AG09319 (cell line): ENCODE results near the gene C2.

ENCODE experiments used
- DNase-seq: peaks from one replicate; pipeline ENCODE4 v3.0.0-alpha.2; 2010; ENCODE audit warnings: low read depth; ENCODE audit errors: extremely low read depth
- TF ChIP-seq, protein P1 (sequence below): IDR thresholded peaks from 2 replicates; pipeline ENCODE4 v1.5.1; 2011; ENCODE audit warnings: low read depth, mild to moderate bottlenecking, inconsistent platforms, low read length, moderate library complexity

C2 gene

DNA sequence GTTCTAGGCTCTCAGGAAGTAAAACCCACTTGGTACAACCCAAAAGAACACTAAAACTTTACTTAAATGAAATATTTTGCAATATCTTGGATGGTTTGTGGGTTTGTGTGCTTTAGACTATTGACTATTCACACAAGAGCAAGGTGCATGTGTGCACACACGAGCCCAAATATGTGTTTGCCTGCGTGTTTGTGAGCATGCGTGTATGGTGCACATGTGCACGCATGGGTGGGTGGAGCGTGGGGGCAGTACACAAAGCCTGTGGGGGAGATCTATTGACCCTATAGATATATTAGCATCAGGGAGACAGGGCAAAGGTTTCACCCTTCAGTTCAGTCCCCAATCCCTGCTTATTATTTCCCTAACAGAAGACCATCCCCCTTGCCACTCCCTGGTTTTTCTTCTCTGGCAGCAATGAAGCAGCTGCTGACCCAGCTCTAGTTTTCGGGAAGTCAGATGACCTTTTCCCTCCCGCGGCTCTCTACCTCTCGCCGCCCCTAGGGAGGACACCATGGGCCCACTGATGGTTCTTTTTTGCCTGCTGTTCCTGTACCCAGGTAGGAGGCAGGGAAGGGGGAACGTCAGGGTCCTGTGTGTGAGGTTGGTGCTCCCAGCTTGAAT is at the start of gene C2:
Gene C2, plus strand, starts transcription at position 476 of the 621 bp plus-strand sequence. Its CDS starts 36 bp downstream, at position 512.
- TF ChIP-seq, protein P1, sequence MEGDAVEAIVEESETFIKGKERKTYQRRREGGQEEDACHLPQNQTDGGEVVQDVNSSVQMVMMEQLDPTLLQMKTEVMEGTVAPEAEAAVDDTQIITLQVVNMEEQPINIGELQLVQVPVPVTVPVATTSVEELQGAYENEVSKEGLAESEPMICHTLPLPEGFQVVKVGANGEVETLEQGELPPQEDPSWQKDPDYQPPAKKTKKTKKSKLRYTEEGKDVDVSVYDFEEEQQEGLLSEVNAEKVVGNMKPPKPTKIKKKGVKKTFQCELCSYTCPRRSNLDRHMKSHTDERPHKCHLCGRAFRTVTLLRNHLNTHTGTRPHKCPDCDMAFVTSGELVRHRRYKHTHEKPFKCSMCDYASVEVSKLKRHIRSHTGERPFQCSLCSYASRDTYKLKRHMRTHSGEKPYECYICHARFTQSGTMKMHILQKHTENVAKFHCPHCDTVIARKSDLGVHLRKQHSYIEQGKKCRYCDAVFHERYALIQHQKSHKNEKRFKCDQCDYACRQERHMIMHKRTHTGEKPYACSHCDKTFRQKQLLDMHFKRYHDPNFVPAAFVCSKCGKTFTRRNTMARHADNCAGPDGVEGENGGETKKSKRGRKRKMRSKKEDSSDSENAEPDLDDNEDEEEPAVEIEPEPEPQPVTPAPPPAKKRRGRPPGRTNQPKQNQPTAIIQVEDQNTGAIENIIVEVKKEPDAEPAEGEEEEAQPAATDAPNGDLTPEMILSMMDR: no peak
- DNase-seq: no peak

DNA sequence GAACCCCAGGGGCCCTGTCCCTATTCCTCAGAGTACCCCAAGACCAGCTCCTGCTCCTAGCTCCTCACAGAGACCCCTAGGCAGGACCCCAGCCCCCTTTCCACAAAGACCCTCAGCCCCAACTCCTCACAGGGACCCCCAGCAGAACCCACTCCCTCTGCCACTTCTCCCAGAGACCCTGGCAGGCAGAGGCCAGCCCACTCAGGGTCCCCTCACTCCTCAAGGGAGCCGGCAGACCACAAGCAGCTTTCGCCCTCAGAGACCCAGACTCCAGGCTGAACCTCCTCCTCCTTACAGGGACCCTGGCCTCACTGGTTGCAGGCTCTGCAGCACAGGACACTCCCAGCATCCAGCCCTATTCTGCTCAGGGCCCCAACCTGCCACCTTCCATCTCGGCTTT is 49.3 kb upstream of the C2 start:
- TF ChIP-seq, protein P1: no peak
- no peak for DNase-seq

DNA sequence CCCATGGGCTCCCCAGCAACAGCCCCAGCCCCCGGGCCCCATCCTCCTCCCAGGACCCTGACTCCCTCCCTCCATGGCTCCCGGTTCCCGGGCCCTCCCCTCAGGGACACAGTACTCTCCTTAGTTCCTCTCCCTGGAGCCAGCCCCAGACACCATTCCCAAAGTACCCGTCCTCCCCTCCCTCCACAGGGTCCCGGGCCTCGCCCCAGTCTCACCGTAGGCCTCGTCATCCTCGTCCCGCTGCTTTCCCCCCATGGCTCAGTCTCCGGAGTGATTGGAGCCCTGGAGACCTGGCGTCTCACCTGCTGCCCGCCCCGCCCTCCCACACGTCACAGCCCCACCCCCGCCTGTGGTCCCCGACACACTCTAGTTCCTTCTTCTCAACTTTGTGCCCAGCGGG is 48.8 kb upstream of the C2 start, which contains the start of gene SLC44A4:
Gene SLC44A4, minus strand, starts transcription at position 272 of the 400 bp plus-strand sequence. Its CDS starts 17 bp downstream, at position 255.
- DNase-seq: no peak
- TF ChIP-seq, protein P1: no peak

DNA sequence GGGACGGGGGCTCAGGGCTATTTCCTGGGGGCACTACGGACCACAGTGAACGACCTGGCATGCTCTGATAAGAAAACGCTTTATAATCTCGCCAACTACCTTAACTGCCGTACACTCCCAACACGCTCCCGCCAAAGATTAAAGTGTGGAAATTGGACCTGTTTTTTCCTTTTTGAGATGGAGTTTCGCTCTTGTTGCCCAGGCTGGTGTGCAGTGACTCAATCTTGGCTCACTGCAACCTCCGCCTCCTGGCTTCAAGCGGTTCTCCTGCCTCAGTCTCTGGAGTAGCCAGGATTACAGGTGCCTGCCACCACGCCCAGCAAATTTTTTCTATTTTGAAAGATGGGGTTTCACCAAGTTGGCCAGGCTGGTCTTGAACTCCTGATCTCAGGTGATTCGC is 48.4 kb upstream of the C2 start:
- no peak for DNase-seq
- TF ChIP-seq, protein P1: no peak

DNA sequence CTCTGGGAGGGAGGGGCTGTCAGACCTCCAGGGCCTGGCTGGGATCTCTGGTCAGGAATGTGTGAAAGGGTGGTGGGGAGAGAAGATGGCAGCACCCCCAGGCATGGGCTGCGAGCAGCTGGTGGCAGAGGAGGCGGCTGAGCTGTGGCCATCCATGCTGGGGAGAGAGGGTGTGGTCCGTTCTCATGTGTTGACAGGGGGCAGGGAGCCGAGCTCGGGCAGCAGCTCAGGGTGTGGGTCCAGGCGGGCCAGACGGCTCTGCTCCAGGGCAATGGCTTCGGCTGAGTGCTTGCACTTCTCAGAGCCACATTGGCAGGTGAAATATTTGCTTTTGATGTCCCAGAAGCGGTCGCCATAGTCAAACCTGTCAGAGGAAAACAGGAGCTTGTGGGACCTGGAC is 47.6 kb upstream of the C2 start:
- TF ChIP-seq, protein P1: no peak
- no peak for DNase-seq

DNA sequence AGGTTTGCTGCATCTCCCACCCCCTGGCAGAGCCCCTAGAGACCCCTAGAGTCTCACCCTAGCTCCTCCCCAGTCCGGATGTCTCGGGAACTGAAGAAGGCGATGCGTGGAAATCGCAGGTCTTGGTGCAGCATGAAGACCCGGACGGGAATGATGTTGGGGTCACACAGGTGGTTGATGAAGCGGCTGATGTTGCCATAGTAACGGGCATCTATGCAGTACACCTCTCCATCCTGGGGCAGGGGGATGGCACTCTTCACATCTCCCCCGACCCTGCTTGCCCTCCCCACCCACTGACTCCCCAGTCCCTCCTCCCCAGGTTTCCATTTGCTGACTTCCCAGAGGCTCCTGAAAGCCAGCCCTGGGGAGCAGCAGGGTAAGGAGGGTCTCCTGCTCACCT is 46.9 kb upstream of the C2 start:
- no peak for DNase-seq
- TF ChIP-seq, protein P1: no peak

DNA sequence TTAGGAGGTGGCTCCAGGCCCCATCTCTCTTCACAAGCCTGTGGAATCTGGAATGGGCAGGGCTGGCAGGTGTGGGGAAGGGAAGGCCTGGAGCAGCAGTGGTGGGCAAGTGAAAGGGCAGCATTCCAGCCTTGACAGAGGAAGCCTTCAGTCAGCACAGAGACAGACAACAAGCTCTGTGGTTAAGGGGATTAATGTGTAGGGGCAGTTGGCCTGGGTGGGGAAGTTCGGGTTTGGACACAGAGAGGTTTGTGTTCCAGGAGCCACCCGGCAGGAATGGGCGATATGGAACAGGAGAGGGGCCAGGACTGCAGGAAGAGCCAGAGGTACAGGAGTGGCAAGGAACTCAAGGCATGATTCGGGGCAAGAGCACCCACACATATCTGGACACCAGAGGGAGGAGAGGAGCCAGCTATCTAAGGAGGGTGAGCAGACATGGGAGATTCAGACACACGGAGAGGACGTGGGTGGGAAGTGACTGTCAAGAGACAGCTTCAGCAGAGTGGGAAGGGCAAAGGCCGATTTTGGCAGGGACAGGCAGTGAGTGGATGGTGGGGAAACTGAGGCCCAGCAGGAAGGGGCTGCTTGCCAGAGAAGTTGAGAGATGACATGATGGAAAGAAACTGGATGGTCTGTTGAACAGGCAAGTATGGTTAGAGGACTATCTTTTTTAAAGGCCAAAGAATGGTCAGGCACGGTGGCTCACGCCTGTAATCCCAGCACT is 46.2 kb upstream of the C2 start:
- no peak for DNase-seq
- TF ChIP-seq, protein P1: no peak
